ENCODE results near the gene RFX3. TPM values are rescaled to one million over a fixed set of nuclear protein-coding genes. Genes with fewer than 3 reads are reported as not detected.

Gene RFX3
- total RNA-seq, 1 donor from 2014 or later = 11.8 TPM

DNA sequence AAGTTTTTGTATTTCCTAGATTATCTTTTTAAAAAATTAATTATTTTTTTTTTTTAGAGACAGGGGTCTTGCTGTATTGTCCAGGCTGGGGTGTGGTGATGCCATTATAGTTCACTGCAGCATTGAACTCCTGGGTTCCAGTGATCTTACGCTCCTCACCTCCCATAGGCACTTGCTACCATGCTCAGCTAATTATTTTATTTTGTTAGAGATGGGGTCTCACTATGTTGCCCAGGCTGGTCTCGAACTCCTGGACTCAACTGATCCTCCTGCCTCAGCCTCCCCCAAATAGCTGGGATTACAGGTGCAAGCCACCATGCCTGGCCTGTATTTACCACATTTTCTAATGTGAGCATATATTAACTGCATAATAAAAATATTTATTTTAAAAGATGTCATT lies 274.5 kb downstream of the RFX3 start:
- H3K4me3 ChIP-seq = no peak overlapping the region
- no peaks in the 10 kb centered on the region for H3K27me3 ChIP-seq
- H3K36me3 ChIP-seq = peaks cover 0 to 6% of the 10 kb centered on the region in 2 donors
- DNase-seq (ENCODE audit: extremely low spot score in 2 of 2) = no peak
- no peak overlapping the region for H3K27ac ChIP-seq
- H3K4me1 ChIP-seq = no peaks in the 10 kb centered on the region
- TF ChIP-seq, protein P1, sequence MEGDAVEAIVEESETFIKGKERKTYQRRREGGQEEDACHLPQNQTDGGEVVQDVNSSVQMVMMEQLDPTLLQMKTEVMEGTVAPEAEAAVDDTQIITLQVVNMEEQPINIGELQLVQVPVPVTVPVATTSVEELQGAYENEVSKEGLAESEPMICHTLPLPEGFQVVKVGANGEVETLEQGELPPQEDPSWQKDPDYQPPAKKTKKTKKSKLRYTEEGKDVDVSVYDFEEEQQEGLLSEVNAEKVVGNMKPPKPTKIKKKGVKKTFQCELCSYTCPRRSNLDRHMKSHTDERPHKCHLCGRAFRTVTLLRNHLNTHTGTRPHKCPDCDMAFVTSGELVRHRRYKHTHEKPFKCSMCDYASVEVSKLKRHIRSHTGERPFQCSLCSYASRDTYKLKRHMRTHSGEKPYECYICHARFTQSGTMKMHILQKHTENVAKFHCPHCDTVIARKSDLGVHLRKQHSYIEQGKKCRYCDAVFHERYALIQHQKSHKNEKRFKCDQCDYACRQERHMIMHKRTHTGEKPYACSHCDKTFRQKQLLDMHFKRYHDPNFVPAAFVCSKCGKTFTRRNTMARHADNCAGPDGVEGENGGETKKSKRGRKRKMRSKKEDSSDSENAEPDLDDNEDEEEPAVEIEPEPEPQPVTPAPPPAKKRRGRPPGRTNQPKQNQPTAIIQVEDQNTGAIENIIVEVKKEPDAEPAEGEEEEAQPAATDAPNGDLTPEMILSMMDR (IDR thresholded peaks at IDR 0.05) = no peak
- TF ChIP-seq POLR2A (IDR thresholded peaks at IDR 0.05) = no peak
- TF ChIP-seq POLR2AphosphoS5 (IDR thresholded peaks at IDR 0.05; ENCODE audit: insufficient read depth in 1 of 2, low read depth in 1 of 2) = no peak
- no peaks in the 10 kb centered on the region for H3K9me3 ChIP-seq
- intact Hi-C loops (cut with DNase I) = no loop called here

DNA sequence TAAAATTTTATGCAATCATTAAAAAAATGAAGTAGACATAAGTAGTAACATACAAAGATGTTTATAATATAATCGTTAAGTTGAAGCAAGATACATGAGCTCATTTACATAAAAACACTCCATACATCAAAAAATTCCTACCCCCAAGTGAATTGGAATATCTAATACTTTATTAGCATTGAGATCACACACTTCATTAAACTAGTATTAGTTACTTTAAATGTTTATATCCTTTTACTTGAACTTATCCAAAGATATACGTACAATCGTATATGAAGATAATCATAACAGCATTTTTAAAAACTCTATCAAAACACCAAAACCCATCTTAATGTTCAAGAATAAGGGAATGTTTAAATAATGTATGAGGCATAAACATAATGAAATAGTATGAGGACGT lies 275.1 kb downstream of the RFX3 start:
- TF ChIP-seq, protein P1 (IDR thresholded peaks at IDR 0.05) = no peak
- TF ChIP-seq POLR2AphosphoS5 (IDR thresholded peaks at IDR 0.05; ENCODE audit: insufficient read depth in 1 of 2, low read depth in 1 of 2) (no peak), POLR2A (IDR thresholded peaks at IDR 0.05) (no peak)
- H3K36me3 ChIP-seq = peaks cover 0 to under 1% of the 10 kb centered on the region in 2 donors
- H3K9me3 ChIP-seq = no peaks in the 10 kb centered on the region
- H3K27me3 ChIP-seq = no peaks in the 10 kb centered on the region
- no peak overlapping the region for H3K27ac ChIP-seq
- intact Hi-C loops (cut with DNase I) = no loop called here
- no peaks in the 10 kb centered on the region for H3K4me1 ChIP-seq
- DNase-seq (ENCODE audit: extremely low spot score in 2 of 2) = no peak
- no peak overlapping the region for H3K4me3 ChIP-seq

DNA sequence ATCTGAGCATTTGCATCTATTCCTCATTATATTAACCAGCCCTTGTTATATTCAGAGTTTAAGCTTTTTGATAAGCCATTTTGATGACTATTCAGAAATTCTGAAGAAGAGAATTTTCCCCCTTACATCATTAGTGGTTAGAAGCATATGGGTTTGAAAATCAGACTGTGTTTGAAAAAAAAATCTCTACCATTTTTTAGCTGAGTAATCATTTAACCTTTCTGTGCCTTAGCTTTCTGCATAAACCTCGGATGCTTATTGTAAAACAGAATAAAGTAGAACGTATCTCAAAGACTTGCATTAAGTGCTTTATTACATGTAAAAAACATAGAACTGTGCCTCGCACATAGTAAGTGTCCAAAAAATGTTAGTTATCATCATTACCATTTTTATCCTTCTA lies 278.6 kb downstream of the RFX3 start:
- H3K4me3 ChIP-seq = no peak overlapping the region
- TF ChIP-seq, protein P1 (IDR thresholded peaks at IDR 0.05) = no peak
- TF ChIP-seq POLR2A (IDR thresholded peaks at IDR 0.05) = no peak
- TF ChIP-seq POLR2AphosphoS5 (IDR thresholded peaks at IDR 0.05; ENCODE audit: insufficient read depth in 1 of 2, low read depth in 1 of 2) = no peak
- intact Hi-C loops (cut with DNase I) = no loop called here
- no peaks in the 10 kb centered on the region for H3K9me3 ChIP-seq
- H3K27me3 ChIP-seq = no peaks in the 10 kb centered on the region
- no peak overlapping the region for H3K27ac ChIP-seq
- no peak for DNase-seq (ENCODE audit: extremely low spot score in 2 of 2)
- H3K4me1 ChIP-seq = no peaks in the 10 kb centered on the region
- no peaks in the 10 kb centered on the region for H3K36me3 ChIP-seq

DNA sequence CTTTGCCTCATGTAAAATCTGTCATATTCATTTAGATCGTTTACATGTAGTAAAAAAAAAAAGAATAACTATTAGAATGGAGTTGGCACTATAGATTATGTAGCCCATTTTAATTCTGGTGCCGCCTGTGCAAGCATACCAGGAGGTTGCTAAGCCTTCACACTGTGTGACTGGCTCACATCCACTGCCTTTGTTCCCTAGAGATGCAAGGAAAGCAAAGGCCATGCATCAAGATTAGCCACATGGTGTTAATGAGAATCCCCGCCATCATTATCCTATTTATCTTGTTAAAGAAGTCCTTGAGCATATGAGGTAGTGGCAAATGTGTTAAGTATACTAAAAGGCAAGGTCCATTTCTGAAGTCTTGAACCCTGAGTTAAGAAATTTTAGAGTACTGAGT lies 279.6 kb downstream of the RFX3 start:
- Histone ChIP-seq H3K4me1 (no peaks in the 10 kb centered on the region), H3K36me3 (no peaks in the 10 kb centered on the region), H3K4me3 (no peak overlapping the region), H3K27me3 (no peaks in the 10 kb centered on the region), H3K9me3 (no peaks in the 10 kb centered on the region), H3K27ac (no peak overlapping the region)
- DNase-seq (ENCODE audit: extremely low spot score in 2 of 2) = no peak
- intact Hi-C loops (cut with DNase I) = no loop called here
- TF ChIP-seq, protein P1 (IDR thresholded peaks at IDR 0.05) = no peak
- TF ChIP-seq POLR2A (IDR thresholded peaks at IDR 0.05) (no peak), POLR2AphosphoS5 (IDR thresholded peaks at IDR 0.05; ENCODE audit: insufficient read depth in 1 of 2, low read depth in 1 of 2) (no peak)

DNA sequence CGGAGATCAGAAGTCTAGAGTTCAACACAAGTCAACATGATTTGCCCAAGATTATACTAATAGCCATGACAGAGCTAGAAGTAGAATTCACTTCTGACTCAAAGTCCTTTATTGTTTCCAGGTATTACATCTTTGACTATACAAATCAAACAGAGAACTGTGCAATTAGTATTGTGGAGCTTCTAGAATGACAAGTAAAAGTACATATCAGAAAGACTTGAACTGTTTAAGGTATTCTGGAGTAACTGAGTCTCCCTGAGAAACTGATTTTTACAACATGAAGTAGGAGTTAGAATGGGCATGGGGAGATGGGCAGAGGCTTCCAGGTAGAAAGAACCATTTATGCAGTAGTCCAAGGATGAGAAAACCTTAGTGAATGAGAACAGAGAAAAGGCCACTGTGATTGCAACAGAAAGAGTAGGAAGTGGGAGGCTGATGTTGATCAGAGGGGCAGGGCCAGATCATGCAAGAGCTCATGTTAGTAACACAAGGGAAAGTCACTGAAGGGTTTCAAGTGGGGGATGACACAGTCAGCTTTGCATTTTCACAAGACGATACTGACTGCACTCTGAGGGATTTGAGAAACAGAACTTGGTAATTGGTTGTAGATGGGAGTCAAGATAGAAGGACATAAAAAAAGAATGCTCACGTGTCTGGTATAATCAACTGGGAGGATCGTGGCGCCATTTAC lies 280.7 kb downstream of the RFX3 start:
- DNase-seq (ENCODE audit: extremely low spot score in 2 of 2) = no peak
- TF ChIP-seq, protein P1 (IDR thresholded peaks at IDR 0.05) = no peak
- intact Hi-C loops (cut with DNase I) = no loop called here
- H3K27me3 ChIP-seq = no peaks in the 10 kb centered on the region
- no peak overlapping the region for H3K4me3 ChIP-seq
- H3K4me1 ChIP-seq = no peaks in the 10 kb centered on the region
- no peaks in the 10 kb centered on the region for H3K9me3 ChIP-seq
- H3K27ac ChIP-seq = no peak overlapping the region
- H3K36me3 ChIP-seq = no peaks in the 10 kb centered on the region
